Glutamatergic neuron (in vitro differentiated cells): ENCODE results near the gene ZNF22. TPM values are rescaled to one million over a fixed set of nuclear protein-coding genes. Genes with fewer than 3 reads are reported as not detected.

Experiments used
- DNase-seq: peaks from one replicate; pipeline ENCODE4 v3.0.0; 2022
- H3K27ac Mint-ChIP-seq: one replicate; pipeline ENCODE4 v1.8.0; 2020; ENCODE audit warnings: mild to moderate bottlenecking, mixed read lengths, inconsistent platforms; ENCODE audit not compliant: unreplicated experiment
- H3K27me3 Mint-ChIP-seq: one replicate; pipeline ENCODE4 v1.8.0; 2020; ENCODE audit warnings: mild to moderate bottlenecking, moderate library complexity, mixed read lengths, inconsistent platforms; ENCODE audit not compliant: unreplicated experiment
- H3K36me3 Mint-ChIP-seq: one replicate; pipeline ENCODE4 v1.8.0; 2020; ENCODE audit warnings: mild to moderate bottlenecking, mixed read lengths, inconsistent platforms; ENCODE audit not compliant: unreplicated experiment
- H3K4me1 Mint-ChIP-seq: one replicate; pipeline ENCODE4 v1.8.0; 2020; ENCODE audit warnings: mild to moderate bottlenecking, low read depth, mixed read lengths, inconsistent platforms; ENCODE audit not compliant: unreplicated experiment
- H3K4me3 Mint-ChIP-seq: one replicate; pipeline ENCODE4 v1.8.0; 2020; ENCODE audit warnings: mild to moderate bottlenecking, mixed read lengths, inconsistent platforms; ENCODE audit not compliant: unreplicated experiment
- H3K9me3 Mint-ChIP-seq: one replicate; pipeline ENCODE4 v1.8.0; 2020; ENCODE audit warnings: mild to moderate bottlenecking, moderate library complexity, mixed read lengths, inconsistent platforms; ENCODE audit not compliant: unreplicated experiment
- total RNA-seq: library from RNA; stranded (reverse); fragmentation: NEBNext Ultra II Directional; extraction: Animal tissue kit (Norgen Biotek cat#: 25700); gene quantifications from one replicate; pipeline ENCODE4 v1.2.1, GENCODE V29; 2021; ENCODE audit not compliant: unreplicated experiment
- TF ChIP-seq, protein P1 (sequence below): fragments of 200-600 bp; sonication (generic); IDR thresholded peaks from one replicate; pipeline ENCODE4 v1.5.0; 2021; ENCODE audit not compliant: partially characterized antibody, unreplicated experiment

The ZNF22 gene
- total RNA-seq, 1 donor from 2014 or later, result 40.2 TPM

DNA sequence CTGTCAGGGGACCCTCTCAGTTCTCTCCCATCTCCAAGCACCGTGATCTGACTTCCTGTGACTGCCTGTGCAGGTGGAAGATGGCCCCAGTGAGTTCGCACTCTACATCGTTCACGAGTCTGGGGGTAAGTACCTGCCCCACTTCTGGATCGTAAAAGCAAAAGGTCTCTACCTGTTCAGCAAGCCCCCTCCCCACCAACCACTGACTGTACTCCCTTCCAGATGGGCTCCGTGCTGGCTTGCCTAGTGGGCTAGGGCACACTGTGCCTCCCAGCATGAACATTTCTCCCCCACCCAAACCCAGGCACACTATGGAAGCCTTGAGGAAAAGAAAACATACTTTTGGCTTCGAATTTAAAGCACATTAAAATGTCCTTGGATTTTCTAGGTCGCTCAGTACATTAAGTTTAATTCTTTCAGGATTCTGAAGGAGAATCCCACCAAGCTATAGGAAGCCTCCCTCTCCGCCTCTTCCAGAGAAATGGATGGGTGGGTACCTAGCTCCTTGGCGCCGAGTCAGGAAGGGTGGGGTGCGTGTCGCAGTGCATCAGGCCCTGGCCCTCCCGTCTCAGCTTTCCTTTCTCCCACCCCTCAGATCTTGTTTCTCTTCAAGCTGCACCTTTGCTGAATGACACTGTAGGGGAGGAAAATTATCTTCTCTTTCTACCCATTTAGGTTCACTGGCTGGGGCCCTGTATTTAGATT, 11.0 kb upstream of the ZNF22 start:
- H3K4me3 Mint-ChIP-seq, result no peak overlapping the region

DNA sequence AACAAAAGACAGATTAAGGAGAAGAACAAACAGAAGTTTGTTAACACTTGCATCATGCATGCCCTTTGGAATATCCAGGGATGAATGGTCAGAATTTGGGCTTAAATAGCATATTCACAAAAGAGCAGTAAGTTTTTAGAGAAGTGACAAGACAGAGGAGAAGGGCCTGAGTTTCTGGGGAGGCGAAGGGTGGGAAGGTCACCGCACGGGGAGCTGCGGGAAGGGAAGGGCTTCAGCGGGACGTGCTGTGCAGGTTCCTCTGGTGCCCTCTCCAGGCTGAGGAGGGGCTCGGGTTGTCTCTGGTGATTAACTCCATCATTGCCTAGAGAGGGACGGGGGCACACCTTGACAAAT, 10.4 kb upstream of the ZNF22 start:
- DNase-seq, result peak; percentile 73

More for the DNA sequence above, 11.0 kb upstream of the ZNF22 start:
- peak overlapping the region; percentile 34 for H3K27ac Mint-ChIP-seq
- H3K27me3 Mint-ChIP-seq, result peaks cover 4% of the 10 kb centered on the region
- TF ChIP-seq, protein P1, sequence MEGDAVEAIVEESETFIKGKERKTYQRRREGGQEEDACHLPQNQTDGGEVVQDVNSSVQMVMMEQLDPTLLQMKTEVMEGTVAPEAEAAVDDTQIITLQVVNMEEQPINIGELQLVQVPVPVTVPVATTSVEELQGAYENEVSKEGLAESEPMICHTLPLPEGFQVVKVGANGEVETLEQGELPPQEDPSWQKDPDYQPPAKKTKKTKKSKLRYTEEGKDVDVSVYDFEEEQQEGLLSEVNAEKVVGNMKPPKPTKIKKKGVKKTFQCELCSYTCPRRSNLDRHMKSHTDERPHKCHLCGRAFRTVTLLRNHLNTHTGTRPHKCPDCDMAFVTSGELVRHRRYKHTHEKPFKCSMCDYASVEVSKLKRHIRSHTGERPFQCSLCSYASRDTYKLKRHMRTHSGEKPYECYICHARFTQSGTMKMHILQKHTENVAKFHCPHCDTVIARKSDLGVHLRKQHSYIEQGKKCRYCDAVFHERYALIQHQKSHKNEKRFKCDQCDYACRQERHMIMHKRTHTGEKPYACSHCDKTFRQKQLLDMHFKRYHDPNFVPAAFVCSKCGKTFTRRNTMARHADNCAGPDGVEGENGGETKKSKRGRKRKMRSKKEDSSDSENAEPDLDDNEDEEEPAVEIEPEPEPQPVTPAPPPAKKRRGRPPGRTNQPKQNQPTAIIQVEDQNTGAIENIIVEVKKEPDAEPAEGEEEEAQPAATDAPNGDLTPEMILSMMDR, result no peak
- no peak for DNase-seq
- H3K9me3 Mint-ChIP-seq, result peaks cover 2% of the 10 kb centered on the region
- peaks cover 22% of the 10 kb centered on the region for H3K36me3 Mint-ChIP-seq
- H3K4me1 Mint-ChIP-seq, result peaks cover 18% of the 10 kb centered on the region

DNA sequence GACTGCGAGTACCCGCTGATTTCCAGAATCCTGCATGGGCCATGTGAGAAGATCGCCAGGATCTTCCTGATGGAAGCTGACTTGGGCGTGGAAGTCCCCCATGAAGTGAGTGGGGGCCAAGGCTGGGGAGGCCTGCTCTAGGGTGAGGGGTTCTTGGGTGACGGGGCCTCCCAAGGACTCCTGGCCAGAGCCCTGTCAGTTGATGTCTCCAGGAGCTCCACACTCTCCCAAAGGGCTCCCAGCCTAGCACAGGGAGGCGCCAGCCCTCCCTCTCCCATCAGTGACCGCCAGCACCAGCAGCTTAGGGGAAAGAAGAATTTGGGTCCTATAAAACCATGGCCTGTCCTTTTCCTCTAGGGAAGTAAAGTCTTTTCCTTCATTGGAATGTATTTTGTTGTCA, 9.8 kb upstream of the ZNF22 start:
- TF ChIP-seq, protein P1, result no peak
- no peak for DNase-seq
- Mint-ChIP-seq H3K27me3 (peaks cover 5% of the 10 kb centered on the region), H3K27ac (no peak overlapping the region), H3K36me3 (peaks cover 22% of the 10 kb centered on the region), H3K4me3 (no peak overlapping the region), H3K9me3 (peaks cover 2% of the 10 kb centered on the region), H3K4me1 (peaks cover 20% of the 10 kb centered on the region)

More for the DNA sequence above, 10.4 kb upstream of the ZNF22 start:
- TF ChIP-seq, protein P1, result no peak
- Mint-ChIP-seq H3K4me1 (peaks cover 18% of the 10 kb centered on the region), H3K36me3 (peaks cover 22% of the 10 kb centered on the region), H3K27ac (peak overlapping the region; percentile 34), H3K4me3 (no peak overlapping the region), H3K9me3 (peaks cover 2% of the 10 kb centered on the region), H3K27me3 (peaks cover 5% of the 10 kb centered on the region)

DNA sequence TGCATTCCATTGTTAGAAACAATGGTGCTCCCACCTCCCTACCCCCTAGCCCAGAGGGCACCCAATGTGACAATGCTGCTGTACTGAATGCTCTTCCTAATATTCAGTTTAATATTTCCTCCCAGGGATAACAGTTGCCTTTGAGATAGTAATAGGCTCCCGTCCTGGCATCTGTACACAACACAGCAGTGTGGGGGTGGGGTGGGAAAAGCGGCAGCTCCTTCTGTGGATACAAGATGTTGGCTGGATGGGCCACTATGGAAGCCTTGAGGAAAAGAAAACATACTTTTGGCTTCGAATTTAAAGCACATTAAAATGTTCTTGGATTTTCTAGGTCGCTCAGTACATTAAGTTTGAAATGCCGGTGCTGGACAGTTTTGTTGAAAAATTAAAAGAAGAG, 9.2 kb upstream of the ZNF22 start:
- Mint-ChIP-seq H3K27ac (no peak overlapping the region), H3K4me1 (peaks cover 20% of the 10 kb centered on the region), H3K27me3 (peaks cover 8% of the 10 kb centered on the region), H3K4me3 (no peak overlapping the region), H3K36me3 (peaks cover 22% of the 10 kb centered on the region), H3K9me3 (peaks cover 2% of the 10 kb centered on the region)
- DNase-seq, result no peak
- TF ChIP-seq, protein P1, result no peak

DNA sequence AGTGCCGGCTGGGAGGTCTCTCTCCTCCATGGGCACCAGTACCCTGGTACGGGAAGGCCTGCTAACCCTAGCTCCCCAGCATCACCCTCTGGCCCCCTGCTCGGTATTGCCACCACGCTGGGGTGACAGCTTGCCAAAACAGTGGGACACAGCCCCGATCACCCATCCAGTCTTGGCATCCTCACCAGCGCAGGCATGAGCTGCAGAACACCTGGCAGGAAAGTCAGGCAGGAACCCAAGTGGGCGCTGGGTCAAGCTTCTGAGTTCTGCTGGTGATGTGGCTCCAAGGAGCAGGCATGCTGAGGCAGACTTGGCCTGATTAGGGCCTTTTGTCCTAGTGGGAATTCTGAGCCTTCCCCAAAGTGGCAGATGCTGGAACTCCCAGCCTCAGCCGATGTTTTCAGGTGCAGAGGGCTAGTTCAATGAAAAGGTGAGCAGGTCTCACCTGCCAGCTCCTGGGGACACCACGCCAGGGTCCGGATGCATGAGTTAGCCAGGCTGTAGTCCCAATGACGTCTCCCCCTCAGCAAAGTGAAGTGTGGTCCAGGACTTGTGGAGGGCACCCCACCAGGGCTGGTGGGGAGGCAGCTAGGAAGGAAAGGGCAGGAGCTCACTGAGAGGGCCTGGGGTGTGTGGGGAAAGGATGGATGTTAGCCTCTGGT, 8.5 kb upstream of the ZNF22 start:
- DNase-seq, result no peak
- Mint-ChIP-seq H3K36me3 (peaks cover 22% of the 10 kb centered on the region), H3K4me3 (no peak overlapping the region)

More for the DNA sequence above, 8.5 kb upstream of the ZNF22 start:
- TF ChIP-seq, protein P1, result no peak
- Mint-ChIP-seq H3K27ac (no peak overlapping the region), H3K4me1 (peaks cover 23% of the 10 kb centered on the region), H3K27me3 (peaks cover 8% of the 10 kb centered on the region), H3K9me3 (peaks cover 2% of the 10 kb centered on the region)
